DND-41 (cell line): ENCODE measurements around the gene MICAL2.

ENCODE experiments used
- CTCF ChIP-seq: IDR thresholded peaks from 2 replicates; pipeline ENCODE4 v1.5.1; 2012; ENCODE audit warnings: borderline replicate concordance, low read length, moderate library complexity, mild to moderate bottlenecking; ENCODE audit not compliant: poor library complexity, severe bottlenecking; ENCODE audit errors: extremely low read depth
- EZH2 ChIP-seq: IDR thresholded peaks from 3 replicates; pipeline ENCODE4 v1.6.1; 2012; ENCODE audit warnings: borderline replicate concordance, low read depth, mild to moderate bottlenecking, moderate library complexity, low read length, inconsistent platforms; ENCODE audit not compliant: severe bottlenecking

- TF ChIP-seq CTCF (no peak), EZH2 (no peak)
These were observed 2.9 kb downstream of the MICAL2 start for GRCh38 chr11:12113294-12113693.
